HG03342 (cell line): Measurements from ENCODE around the gene FBXW4.
"Not testable (repeated sequence)": the region's sequence is repeated elsewhere in the genome, so short reads cannot be mapped to it uniquely, and the experiment has no call there.

Experiments used
- ATAC-seq: cut with Tn5 transposase; IDR thresholded peaks from one replicate; pipeline ENCODE4 v1.9.1; 2021; ENCODE audit warnings: mild to moderate bottlenecking, moderate library complexity; ENCODE audit not compliant: unreplicated experiment

The FBXW4 gene

GRCh38 chr10:101618871-101619270 lies 76.1 kb downstream of the FBXW4 start:
- ATAC-seq: no peak

DNA sequence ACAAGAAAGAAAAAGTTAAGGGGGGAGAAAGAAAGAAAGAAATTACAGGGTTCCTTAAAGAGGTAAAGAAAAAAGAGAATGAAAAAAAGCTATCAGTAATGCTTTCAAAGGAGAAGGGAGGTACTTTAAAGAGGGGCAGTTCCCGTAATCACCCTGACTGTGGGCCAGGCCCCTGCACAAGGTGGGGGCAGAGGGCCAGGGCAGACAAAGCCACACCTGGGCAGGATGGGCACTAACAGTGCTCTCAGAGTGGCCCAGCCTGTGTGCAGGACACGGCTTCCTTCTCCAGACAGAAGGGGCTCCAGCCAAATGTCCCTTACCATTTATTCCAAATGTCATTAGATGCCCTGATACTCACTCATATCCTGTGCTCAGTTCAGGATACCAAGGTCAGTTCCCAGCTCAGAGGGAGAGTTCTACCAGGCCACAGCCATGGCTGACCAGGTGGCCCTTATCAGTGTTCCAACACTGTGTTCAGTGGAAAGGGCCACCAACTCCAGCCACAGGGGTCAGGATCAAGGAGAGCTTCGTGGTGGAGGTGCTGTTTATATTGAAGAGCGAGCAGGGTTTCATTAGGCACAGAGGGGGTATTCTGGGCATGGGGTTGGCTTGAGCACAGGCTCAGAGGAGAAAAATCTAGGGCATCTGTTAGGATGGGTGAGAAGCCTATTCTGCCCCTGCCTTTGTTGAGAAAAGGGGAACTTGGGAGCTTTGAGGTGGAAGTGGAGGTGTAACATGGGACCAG lies 77.0 kb downstream of the FBXW4 start:
- peak; percentile 23 for ATAC-seq

DNA sequence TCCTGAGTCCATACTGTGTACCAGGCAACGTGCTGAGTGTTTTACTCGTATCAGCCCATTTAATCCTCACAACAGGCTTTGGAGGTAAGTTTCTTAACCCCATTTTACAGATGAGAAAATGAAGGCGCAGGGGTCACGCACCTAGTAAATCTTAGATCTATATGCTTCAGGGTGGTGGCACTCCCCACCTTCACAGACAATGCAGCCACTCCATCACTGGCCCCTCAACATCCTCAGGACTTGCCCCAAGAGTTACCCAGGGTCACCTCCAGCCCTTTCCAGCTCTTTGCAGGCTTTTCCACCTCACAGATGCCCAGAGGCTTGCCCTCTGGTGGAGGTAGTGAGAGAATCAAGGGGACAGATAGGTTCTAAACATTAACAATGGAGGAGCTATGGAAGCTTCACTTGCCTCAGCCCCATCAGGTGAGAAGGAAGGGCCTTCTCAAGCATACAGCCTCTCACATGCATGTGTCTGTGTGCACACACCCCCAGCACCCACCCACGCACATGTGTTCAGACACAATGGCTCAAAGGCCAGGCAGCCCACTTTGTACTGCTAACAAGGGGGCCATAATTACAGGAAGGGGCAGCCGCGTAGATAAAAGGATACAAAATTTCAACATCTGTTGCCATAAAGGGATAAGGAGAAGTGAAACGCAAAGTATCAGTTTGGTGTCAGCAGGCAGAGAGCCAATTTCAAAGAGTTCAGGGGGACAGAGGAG lies 77.7 kb downstream of the FBXW4 start:
- peak; percentile 50 for ATAC-seq

DNA sequence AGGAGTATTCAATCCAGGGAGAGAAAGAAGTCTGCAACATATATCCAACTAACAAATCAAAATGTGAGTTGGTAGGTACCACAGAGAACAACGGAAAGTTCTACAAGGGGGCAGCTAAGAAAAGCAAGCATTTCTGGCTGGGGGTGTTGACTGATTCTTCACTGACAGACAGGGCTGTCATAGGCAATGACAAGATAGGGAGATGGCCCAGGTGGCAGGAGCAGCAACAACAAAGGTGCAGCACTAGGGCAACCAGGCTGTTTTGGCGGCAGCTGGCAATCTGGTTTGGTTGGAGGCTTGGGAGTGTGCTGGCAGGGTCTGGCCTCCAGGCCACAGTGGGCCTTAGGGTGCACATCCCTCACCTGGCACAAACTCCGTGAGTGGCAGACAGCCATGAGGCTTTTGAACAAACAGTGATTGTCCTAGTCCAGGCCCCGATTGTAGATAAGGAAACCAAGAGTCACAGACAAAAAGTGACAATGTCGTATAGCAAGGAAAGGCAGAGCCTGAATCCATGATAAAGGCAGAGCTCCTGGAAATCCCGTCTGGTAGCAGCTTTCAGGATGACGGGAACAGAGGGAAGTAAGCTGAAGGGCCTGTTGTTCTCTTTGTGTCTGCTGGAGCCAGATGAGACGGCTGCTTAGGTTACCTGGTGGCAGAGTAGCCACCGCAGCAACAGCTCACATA lies 78.4 kb downstream of the FBXW4 start:
- no peak for ATAC-seq

DNA sequence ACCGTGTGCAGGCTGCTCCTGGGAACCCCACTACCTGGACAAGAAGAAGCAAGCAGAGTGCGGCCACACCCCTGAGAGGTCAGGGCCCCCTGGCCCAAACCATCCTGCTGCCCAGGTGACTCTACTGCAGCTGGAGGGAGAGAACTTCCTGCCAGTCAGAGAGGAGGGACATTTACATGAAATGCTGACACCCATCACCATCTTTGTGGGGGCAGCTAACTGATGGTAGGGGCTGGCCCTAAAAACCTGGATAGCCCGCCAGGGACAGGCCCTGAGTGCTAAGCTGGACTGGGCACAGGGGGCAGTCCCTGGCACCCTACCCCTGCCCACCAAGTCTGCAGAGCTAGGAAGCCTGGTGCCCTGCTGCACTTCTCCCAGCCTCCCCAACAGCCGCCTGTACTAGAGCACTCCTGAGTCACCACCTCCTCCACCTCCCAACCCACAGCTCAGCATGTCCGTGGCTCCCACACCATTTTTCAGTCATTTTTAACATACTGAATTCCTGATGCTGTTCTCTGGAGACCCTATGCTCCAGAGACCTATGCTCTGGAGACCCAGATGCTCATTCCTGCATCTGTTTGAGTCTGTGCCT lies 79.3 kb downstream of the FBXW4 start:
- ATAC-seq: no peak

- no peak for ATAC-seq
Measured at GRCh38 chr10:101614663-101615524, 80.1 kb downstream of the FBXW4 start.

GRCh38 chr10:101613646-101614045 lies 81.3 kb downstream of the FBXW4 start:
- no peak for ATAC-seq

DNA sequence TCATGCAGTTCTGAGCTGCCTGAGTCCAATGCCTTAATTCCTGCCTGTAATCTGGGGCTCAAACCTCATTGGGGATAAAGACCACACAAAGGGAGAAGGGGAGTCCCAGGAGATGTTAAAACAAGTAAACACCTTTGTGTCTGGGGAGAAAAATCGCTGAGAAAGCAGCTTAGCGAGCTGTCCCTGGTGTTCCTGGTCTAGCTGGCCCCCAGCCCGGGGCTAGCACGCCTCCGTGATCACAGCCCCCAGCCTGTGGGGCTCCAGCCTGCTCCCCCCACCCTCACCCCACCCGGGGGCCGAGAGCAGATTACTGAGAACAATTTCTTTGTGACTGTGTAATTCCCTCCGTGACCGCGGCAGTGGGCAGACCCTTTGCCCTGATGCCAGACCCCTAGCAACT lies 82.1 kb downstream of the FBXW4 start:
- no peak for ATAC-seq

DNA sequence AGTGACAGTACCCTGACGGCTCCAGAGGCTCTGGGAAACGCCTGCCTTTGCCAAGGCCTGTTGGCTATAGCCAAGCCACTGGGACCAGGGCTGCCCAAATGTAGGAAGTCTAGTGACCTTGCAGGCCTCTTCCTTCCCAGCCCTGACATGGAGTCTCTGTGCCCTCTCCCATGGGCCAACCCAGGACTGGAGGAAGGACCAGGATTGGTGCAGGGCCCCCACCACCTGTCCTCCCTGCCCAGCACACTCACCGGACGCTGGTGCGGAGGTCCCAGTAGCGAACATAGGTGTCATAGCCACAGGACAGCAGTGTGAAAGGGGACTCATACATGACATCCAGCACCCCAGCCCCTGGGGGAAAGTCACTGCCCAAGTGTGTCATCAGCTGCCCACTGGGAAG lies 82.9 kb downstream of the FBXW4 start:
- no peak for ATAC-seq

DNA sequence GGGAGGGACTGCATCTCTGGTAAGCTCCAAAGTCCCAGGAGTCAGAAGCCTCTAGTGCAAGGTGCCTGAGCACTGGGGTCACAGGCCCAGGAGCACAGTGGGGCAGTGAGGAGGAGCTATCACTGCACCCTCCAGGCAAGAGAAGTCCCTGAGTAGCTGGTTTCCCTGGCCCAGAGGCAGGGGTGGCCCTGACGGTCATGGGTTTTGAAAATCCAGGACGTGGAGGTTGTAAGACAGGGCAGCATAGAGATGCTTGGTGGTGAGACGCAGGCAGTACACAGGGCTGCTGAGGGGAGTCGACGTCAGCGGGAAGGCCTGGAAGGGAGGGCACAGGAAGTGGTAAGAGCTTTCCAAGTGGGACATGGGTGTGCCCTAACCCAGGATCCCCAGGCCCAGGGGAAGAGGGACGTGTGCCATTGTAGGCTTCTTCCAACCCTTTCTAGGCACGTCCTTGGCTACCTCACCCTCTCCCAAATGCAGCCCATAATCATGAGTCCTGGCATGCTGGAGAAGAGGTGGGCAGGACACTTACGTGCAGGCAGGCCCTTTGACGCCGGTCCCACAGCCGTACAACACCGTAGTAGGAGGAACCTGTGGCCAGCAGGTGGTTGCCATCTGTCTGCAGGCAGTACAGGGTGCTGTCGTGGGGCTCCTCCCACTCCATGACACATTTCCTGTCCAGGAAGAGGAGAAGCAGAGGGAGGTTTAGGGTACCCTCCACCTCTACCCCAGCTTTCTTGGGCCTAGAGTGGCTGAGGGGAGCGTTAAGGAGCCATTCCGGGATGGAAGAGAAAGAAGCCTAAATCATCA lies 83.7 kb downstream of the FBXW4 start:
- no peak for ATAC-seq

- no peak for ATAC-seq
Measured at GRCh38 chr10:101609481-101609880, 85.5 kb downstream of the FBXW4 start.

GRCh38 chr10:101607124-101607523 lies 87.8 kb downstream of the FBXW4 start:
- no peak for ATAC-seq

GRCh38 chr10:101602761-101603398 lies 92.1 kb downstream of the FBXW4 start:
- peak; percentile 84 for ATAC-seq

DNA sequence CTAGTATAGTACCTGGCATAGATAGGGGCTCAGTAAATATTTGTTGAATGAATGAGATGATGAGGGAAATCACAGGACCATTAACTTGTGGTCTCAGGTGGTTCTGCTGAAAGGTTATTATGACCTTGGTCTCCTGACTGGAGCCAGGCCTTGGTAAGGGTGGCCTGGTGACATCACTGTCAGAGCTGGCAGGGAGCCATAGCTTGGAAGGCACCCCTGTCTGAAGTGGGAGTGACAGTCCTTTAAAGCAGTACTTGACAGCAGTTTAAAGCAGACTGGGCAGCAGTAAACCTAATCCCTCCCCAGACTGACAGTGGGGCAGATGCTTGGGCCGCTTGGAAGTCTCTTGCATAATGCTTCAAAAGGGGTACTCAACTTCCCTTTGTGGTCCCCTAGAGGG lies 93.4 kb downstream of the FBXW4 start:
- ATAC-seq: no peak

DNA sequence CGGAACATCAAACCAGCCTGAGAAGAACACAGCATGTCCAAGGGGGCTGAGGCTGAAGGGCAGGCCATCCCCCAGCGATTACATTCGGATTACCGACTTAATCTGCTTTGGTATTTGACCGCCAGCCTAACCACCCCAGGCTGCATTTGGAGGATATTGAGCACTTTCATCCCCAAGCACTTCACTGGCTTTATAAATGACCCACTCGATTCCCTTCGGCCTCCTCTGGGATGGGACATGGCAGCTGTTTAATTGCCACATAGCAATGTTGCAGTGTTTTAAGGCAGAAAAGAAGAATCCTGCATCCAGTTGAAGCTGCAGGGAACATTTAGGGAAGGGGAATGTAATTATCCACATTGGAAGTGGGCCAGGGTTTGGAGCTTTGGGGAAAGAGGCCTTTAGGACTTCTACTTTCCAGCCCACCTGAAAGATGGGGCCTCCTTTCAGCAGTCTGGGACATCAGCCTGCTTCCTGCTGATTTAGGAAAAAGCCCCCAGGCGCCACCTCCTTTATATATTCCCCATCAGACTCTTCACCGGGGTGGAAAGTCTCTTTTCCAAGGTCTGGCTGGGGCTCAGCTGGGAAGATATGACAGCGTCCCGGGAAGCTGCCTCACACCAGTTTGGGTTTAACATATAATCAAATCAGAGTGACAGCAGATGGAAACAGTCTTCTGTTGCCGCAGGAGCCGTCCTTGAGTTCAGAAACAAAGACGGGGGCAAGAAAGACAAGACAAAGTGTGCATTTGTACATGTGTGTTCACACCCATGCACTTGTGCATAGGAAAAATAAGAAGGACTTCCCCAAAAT lies 97.7 kb downstream of the FBXW4 start:
- ATAC-seq: no peak

DNA sequence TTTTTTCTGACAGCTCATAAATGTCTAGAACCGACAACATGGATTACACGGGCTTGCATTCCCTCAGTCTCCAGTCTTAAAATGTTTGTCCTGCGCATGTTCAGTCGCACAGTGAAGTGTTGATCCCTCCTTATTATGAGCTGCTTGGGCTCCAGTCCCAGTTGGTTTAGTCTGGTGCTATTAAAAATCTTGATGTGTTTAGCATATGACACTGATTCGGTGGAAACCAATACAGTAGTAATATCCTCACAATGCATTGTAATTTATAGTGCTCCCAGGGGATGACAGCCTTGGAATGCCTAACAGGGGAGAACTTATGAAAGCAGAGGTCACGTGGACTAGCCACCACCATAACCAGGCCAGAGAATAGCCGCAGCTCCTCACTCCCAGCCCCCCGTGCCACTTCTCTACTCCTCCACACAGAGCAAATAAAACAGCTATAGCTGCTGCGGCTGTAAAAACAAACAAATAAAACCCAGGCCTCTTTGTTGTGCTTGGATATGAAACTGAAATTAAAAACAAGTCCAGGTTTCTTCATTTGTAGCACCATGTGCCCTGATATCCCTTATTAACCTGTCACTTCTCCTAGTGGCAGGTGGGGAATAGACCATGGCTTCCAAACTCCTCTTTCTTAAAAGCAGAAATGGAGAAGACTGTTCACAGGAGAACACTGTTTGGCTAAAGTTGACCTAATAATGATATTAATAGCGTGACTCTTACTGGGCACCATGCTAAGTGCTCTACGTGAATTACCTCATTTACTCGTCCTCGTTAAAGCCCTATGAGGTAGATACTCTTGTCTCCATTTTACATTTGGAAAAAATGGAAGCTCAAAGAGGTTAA lies 99.2 kb downstream of the FBXW4 start:
- ATAC-seq: no peak

DNA sequence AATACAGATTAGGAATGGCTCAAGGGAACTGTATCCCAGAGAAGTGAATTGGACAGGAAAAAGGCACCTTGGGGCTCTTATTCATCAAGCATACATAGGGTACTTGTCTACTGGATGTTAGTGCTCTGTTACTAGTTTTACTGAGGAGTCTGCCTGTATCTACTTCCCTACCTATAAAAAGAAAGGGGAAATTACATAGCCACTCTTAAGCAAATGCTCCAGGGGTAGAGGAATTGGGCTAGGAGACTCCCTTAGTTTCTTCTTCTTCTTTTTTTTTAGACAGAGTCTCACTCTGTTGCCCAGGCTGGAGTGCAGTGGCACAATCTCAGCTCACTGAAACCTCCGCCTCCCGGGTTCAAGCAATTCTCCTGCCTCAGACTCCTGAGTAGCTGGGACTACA lies 101.6 kb downstream of the FBXW4 start:
- not testable (repeated sequence) for ATAC-seq

- no peak for ATAC-seq
Measured at GRCh38 chr10:101588879-101589278, 106.1 kb downstream of the FBXW4 start.
